CD4-positive, alpha-beta T cell treated with Interleukin-2 at 100 ng/mL for 4 hours (primary cell): ENCODE results near the gene UPF3A.
"Not testable (repeated sequence)": the region's sequence is repeated elsewhere in the genome, so short reads cannot be mapped to it uniquely, and the experiment has no call there.

ENCODE experiments used
- DNase-seq: peaks from one replicate; pipeline ENCODE4 v3.0.0-alpha.2; 2020; ENCODE audit warnings: low spot score

UPF3A gene

DNA sequence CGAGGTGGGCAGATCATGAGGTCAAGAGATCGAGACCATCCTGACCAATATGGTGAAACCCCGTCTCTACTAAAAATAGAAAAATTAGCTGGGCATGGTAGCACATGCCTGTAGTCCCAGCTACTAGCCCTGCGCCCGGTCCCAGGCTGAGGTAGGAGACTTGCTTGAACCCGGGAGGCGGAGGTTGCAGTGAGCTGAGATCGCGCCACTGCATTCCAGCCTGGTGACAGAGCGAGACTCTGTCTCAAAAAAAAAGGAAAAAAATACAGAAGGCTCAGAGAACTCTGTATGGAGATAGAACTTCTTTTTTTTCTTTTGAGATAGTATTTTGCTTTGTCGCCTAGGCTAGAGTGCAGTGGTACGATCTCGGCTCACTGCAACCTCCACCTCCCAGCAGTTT, 17.1 kb upstream of the UPF3A start:
- not testable (repeated sequence) for DNase-seq

GRCh38 chr13:114264886-114265611, 16.4 kb upstream of the UPF3A start:
- DNase-seq: no peak

DNA sequence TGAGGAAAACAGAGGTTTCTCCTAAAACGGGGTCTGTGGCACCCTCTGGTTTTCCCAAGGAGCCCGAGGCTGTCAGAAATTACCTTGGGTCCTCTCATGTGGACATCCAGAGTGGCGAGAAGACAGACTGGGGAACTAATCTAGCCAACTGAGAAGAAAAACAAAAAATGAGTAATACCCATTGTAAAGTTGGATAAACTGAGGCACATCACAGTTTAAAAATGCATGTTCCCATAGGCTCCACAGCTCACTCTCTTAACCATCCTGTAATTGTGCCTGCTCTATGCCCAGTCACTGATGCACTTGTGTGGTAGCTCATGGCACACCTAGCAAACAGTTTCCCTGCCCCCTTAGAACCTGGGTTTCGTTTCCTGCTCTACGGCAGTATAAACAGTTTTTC, 15.2 kb upstream of the UPF3A start:
- DNase-seq: no peak

DNA sequence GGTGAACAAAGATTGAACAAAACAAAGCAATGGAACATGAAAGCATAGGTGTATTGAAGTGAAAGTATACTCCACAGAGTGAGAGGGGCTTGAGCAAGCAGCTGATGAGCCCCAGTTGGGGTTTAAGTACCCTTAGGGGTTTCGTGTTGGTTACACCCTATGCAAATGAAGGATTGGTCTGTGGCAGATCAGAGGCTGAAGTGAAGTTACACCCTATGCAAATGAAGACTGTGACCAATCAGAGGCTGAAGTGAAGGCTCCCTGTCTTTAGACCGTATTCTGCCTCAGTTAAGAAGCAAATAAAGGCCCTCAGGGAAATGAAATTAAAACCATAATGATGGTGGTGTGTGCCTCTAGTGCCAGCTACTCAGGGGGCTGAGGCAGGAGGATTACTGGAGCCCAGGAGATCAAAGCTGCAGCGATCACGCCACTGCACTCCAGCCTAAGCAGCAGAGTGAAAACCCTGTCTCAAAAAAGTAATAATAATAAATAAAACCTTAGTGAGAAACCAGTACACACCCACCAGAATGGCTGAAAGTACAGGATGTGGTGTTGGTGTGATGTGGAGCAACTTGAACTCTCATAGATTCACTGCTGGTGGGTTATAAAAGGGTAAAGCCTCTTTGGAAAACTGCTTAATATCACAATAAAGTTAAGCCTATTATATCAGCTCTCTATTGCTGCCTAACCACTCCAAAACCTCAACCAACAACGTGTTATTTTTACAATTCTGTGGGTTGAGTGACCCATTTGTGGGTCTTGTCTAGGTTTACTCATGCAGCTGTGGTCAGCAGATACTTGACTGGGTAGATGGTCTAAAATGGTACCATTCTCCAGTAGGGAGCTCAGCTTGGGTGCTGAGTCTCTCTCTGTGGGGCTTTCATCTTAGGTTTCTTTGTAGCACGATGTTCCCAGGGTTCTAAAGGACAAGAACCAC, 12.8 kb upstream of the UPF3A start:
- DNase-seq: peak; percentile 38

DNA sequence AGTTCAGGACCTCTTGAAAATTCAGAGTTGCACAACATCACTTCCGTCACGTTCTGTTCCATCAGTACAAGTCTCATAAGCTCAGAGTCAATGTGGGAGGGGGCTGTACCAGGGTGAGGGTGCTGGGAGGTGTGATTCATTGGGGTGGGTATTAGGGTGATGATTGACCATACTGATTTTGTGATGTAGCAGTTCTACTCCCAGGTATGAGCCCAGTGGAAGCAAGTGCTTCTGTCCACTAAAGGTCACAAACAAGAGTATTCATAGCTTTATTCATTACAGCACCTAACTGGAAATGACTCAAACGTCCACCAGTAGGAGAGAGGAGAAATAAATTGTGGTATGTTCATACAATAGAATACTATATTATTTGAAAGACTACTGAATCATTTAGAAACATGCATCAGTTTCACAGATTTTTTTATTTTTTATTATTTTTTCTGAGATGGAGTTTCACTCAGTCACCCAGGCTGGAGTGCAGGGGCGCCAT, 12.1 kb upstream of the UPF3A start:
- DNase-seq: no peak

DNA sequence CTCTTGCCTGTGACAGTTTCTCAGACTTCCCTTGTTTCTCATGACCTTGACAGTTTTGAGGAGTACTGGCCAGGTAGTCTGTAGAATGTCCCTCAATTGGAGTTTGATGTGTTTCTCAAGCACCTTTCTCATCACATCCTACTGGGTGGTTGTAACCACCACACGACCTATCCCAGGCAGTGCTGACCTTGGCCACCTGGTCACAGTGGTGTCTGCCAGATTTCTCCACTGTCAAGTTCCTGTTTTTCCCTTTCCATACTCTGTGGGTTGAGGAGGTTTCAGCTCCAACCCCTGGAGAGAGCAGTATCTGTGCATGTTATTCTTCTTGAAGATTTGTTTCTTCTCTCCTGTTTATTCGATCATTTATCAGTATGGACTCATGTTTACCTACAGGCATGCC, 8.4 kb upstream of the UPF3A start:
- no peak for DNase-seq

DNA sequence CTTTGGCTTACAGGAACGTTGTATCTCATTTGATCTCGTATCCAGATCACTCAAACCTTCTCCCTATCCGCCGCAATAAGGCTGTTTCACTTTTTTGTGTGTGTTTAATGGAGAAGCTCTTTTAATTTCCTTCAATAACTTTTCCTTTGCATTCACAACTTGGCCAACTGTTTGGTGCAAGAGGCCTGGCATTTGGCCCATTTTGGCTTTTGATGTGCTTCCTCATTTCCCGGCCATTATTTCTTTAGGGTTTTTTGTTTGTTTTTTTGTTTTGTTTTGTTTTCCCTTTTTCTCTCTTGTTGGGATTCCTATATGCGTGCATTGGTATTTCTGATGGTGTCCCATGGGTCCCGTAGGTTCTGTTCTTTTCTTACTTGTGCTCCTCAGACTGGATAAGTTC, 6.1 kb upstream of the UPF3A start:
- DNase-seq: no peak

- no peak for DNase-seq
Measured at GRCh38 chr13:114279146-114279545, 2.3 kb upstream of the UPF3A start.

DNA sequence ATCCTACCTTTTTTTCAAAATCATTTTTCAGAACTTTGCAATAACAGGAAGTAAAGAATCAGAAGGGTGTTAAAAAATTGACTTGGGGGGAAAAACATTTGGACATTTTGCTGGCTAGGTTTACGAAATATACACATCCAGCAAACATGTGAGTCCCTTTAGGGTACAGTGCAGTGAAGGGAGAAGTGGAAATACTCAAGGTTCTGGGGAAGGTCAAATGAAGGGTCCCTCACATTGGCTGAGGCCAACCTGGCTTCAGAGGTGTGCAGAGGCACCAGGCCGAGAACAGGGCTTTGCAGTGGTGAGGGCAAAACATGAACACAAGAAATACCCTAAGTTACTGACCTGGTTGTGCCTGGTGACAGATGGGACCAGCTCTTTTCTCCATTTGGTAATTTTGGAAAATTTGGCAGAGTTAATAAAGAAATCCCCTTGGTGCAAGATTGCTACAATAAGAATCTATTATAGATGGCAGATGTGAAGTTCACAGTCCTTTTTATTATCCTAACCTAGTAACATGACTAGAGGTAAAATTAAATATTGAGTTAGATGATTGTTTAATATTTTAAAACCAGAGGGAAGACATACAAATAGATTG, 1.5 kb upstream of the UPF3A start:
- no peak for DNase-seq

DNA sequence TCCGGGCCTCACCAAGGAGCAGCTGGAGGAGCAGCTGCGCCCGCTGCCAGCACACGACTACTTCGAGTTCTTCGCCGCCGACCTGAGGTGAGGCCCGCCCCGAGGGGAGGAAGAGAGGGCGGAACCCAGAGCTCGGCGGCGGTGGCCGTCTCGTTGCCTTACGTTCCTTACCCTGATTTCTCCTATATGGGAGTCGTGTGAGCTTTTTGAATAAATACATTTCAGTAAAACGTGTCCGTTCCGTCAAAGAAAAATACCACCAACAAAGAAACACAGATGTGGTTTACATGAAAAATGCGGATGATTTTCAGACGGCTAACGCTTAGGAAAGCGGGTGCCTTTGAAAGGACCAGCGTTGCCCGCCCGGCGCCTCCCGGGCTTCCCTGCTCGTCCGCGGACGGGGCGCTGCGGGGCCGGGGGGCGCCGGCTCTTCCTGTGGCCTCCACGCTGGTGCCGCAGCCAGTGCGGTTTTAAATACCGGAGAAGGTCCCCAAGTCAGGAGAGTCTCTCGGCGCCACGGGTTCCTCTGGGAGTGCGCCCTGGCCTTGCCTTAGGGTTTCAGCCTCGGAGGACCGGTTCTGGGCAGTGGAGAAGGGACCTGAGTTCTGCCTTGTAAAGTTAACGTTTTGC, 755 bp downstream of the UPF3A start:
- peak; percentile 67 for DNase-seq

GRCh38 chr13:114283576-114283975, 2.2 kb downstream of the UPF3A start:
- no peak for DNase-seq

DNA sequence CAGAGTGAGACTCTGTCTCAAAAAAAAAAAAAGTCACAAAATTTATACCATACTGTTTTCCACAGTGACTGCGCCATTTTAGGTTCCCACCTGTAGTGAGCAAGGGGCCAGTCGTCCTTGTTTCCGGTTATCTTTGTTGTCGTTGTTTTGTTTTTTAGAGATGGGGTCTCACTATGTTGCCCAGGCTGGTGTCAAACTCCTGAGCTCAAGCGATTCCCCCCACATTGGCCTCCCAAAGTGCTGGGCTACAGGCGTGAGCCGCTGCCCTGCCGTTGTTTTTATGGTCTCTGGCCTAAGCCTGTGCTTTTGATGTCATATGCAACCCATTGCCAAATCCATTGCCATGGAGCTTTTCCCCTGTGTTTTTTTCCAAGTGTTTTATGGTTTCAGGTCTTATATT, 3.3 kb downstream of the UPF3A start:
- DNase-seq: no peak

GRCh38 chr13:114285166-114285808, 3.9 kb downstream of the UPF3A start:
- no peak for DNase-seq

GRCh38 chr13:114286808-114287207, 5.4 kb downstream of the UPF3A start:
- DNase-seq: no peak

DNA sequence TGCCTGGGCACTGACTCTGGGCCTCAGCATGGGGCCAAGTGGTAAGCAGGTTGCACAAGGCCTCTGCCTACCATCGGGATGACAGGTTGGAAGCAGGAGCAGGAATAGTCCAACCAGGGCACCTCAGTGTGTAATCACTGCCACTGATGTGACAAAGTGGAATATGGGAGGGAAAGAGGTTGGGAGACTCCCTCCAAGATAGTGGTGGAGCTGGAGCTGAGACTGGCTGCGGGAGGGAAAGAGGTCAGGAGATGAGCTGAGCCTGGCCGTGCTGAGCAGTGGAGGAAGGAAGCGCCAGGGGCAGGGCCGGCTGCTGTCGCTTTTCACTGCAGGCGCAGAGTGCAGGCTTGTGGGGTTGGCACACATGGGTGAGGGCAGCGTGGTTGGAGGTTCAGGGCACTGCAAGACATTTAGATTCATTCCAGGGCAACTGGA, 6.8 kb downstream of the UPF3A start:
- DNase-seq: no peak

DNA sequence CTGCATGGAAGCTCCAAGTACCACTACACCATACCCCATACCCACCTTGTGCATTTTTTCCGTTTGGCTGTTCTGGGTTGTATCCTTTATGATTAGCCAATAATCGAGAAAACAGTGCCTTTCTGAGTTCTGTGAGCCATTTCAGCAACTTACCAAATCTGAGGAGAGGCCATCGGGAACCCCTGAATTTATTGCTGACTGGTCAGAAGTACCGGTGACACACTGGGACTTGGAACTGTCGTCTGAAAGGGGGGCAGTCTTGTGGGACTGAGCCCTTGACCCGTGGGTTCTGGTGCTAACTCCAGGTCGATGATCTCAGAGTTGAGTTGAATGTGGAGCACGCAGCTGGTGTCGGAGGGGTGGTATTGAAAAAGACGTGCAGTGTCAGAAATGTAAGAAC, 15.0 kb downstream of the UPF3A start:
- DNase-seq: no peak

GRCh38 chr13:114296902-114297301, 15.5 kb downstream of the UPF3A start:
- no peak for DNase-seq

- no peak for DNase-seq
Measured at GRCh38 chr13:114298866-114299265, 17.5 kb downstream of the UPF3A start.

DNA sequence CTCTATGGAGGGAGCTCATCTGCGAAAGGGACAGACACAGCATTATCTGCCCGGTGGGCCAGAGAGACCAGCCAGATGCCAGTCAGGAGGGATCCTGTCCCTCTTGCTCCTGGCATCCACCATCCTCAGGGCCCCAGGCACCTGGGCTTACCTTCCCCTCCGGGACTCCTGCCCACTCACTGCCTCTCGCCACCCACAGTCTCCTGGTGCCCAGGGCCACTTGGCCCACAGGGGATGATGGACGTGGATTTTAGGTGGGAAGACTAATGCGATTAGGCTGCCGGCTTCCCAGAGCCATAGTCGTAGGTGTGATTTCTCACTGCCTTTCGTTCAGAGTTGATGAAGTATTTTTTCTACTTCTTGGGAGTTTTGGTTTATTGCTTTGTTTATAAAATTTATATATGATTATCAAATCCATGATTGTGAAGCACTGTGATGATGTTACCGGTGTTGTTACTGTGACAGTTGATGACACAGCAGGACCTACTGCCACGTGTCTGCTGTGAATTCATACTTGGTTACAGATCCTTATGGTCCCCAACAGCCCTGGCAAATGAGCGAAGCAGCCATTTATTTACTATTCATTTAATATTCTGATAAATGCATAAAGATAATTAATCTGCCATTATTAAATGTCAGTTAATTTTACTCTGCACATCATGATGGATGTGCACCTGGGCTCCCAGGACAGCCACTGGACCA, 18.4 kb downstream of the UPF3A start:
- DNase-seq: no peak

DNA sequence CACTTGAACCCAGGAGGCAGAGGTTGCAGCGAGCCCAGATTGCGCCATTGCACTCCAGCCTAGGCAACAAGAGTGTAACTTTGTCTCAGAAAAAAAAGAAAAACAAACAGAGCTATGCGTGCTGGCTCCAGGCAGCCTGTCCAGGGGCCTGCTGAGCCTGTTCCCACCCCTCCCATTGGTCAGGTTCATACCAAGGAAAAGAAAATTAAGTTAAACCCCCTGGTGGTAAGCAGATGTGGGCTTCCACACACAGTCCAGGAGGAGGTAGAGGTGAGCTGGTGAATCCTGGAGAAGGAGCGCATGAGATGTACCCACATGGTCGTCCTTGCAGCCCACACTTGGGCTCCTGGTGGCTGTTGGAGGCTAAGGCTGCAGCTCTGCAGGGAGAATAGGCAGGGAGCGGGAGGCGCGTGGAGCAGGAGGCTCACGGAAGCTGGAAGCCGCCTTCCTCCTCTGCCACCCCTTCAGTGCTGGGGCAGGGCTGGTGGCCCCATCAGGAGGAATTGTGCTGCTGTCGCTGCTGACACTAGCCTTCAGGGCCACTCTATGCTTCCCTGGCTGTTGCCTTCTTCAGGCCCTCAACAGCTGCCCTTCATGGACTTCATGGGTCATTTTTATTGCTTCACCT, 22.4 kb downstream of the UPF3A start:
- DNase-seq: no peak
